Heart left ventricle (tissue), 16 donors: Measurements from ENCODE around the gene PEAK3. TPM values are rescaled to one million over a fixed set of nuclear protein-coding genes. Genes with fewer than 3 reads are reported as not detected.

Experiments
- ATAC-seq, 4 donors: fragments of 200-7000 bp; cut with Tn5 transposase; one replicate each; pipeline ENCODE4 v1.9.1; 2020 to 2022; ENCODE audit warnings: moderate library complexity in 4 of 4, mild to moderate bottlenecking in 3 of 4, moderate number of reproducible peaks in 1 of 4
- DNase-seq, 5 donors: peaks; one replicate each; pipeline ENCODE4 v3.0.0-alpha.2; 2020
- H3K27ac ChIP-seq, 12 donors: fragments of 200-600 bp; sonication (generic) in 4 of 12; one replicate each; pipeline versions ENCODE4 v1.5.0 to v1.8.0; 2016 to 2022; ENCODE audit warnings: mild to moderate bottlenecking in 2 of 12
- H3K27me3 ChIP-seq, 9 donors: fragments of 200-600 bp; sonication (generic) in 2 of 9; one replicate each; pipeline versions ENCODE4 v1.5.1 to v1.8.0; 2016 to 2022; ENCODE audit warnings: mild to moderate bottlenecking in 3 of 9
- H3K36me3 ChIP-seq, 9 donors: fragments of 200-600 bp; sonication (generic) in 2 of 9; one replicate each; pipeline versions ENCODE4 v1.5.0 to v1.8.0; 2018 to 2022; ENCODE audit warnings: mild to moderate bottlenecking in 2 of 9
- H3K4me1 ChIP-seq, 12 donors: fragments of 200-600 bp; sonication (generic) in 4 of 12; one replicate each; pipeline versions ENCODE4 v1.5.0 to v1.8.0; 2016 to 2022; ENCODE audit warnings: mild to moderate bottlenecking in 3 of 12
- H3K4me3 ChIP-seq, 12 donors: fragments of 200-600 bp; sonication (generic) in 4 of 12; one replicate each; pipeline versions ENCODE4 v1.5.0 to v1.8.0; 2017 to 2022; ENCODE audit warnings: mild to moderate bottlenecking in 9 of 12, moderate library complexity in 4 of 12
- H3K9me3 ChIP-seq, 12 donors: fragments of 200-600 bp; sonication (generic) in 4 of 12; one replicate each; pipeline versions ENCODE4 v1.5.0 to v1.8.0; 2016 to 2022; ENCODE audit warnings: mild to moderate bottlenecking in 1 of 12
- POLR2A ChIP-seq, 2 donors: fragments of 450-650 bp; IDR thresholded peaks; one replicate each; pipeline ENCODE4 v1.6.1; 2017; ENCODE audit warnings: antibody characterized with exemption in 2 of 2, mild to moderate bottlenecking in 2 of 2, moderate library complexity in 2 of 2
- WGBS, 4 donors: extraction: QIAGEN DNeasy Blood & Tissue Kit in 2 of 4; methylation state at CpG; one replicate each; pipeline versions ENCODE4 v1.1.5 to v1.1.7; 2013 to 2018; 5-methylcytosine and 5-hydroxymethylcytosine counted together
- intact Hi-C, 10 donors: fragments of 100-400 bp; cut with DNase I; formaldehyde crosslinking; loops; one replicate each; pipeline versions ENCODE4 v1.11.1 to v1.14.2; 2022
- polyA plus RNA-seq, 2 donors: library from polyadenylated mRNA; stranded (reverse); fragments of 200-250 nt; gene quantifications; one replicate each; pipeline ENCODE4 v1.2.3, GENCODE V29; 2013
- total RNA-seq, 9 donors: library from RNA; depleted of rRNA in 2 of 9; stranded (reverse); fragments of >200 nt in 2 of 9; fragmentation: NEBNext Ultra II Directional in 3 of 9; extraction: Animal tissue kit (Norgen Biotek cat#: 25700) in 3 of 9; gene quantifications; one replicate each; pipeline versions ENCODE4 v1.1.0 to v1.2.4, GENCODE V29; 2016 to 2023
- TF ChIP-seq, protein P1 (sequence below), 12 donors: fragments of 200-600 bp; sonication (generic) in 4 of 12; IDR thresholded peaks; one replicate each; pipeline versions ENCODE4 v1.5.0 to v1.8.0; 2018 to 2022; ENCODE audit warnings: antibody characterized with exemption in 12 of 12, mild to moderate bottlenecking in 5 of 12
- donor health status: ischemic (EF 13 %, LVEDD 7.1; RV severe dilation, severe dysfunction).
- donor health status: healthy with polysubstance abuse.
- donor health status: DM: no; HTN: yes; CAD: no.
- donor health status: DM: no; HTN: no; CAD: no.
- donor health status: ischemic (EF 25% LVEDD 6.9; RV normal size, moderate dysfunction).
- donor health status: ischemic (EF 25% LVEDD 5.7; RV mildly dilated, moderate dysfunction).
- donor health status: healthy.
- donor health status: DM: yes; HTN: yes; CAD: no.
- donor health status: ischemic (EF 35%, LVEDD 5.7; RV mildly dilated, moderate dysfunction).
- donor health status: nonischemic (EF 11% LVEDD 7.7; RV severe dilation, severe dysfunction).
- donor health status: DM: yes; HTN: yes; CAD: no.
- donor health status: PGD.
- donor health status: ischemic (EF 29% LVEDD 5.4; RV normal size, mild dysfunction).
- donor health status: nonischemic (EF 23%, LVEDD 6.1; RV moderate dilation, normal function).

The PEAK3 gene
- total and polyA plus RNA-seq, 11 donors: 0.11 to 1.6 (median 0.27) TPM

DNA sequence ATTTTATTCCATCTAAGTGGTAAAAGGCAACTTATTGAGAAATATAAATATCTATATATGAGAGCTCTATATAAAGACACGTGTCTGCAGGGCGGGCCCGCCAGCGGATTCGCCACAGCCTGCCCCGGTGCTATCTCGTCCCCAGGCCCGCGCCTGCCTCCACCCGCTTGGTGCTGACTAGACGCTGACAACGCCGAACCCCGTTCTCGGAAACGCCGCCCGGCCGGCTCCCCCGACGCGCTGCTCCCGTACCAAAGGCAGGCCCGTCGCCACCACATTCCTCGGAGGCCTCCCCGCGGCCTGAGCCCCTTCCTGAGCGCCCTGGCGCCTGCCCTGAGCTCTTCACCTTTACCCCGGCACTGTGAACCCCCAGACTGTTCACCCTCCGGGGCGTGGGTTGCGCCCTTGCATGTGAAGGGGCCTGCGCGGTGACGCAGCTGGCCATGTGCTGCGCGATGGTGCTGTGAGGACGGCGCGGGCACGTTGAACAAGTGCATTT lies 51.9 kb downstream of the PEAK3 start:
- Histone ChIP-seq H3K36me3 (peaks cover 0 to 80% (median 70%) of the 10 kb centered on the region in 9 donors), H3K27ac (no peak overlapping the region), H3K4me3 (no peak overlapping the region), H3K27me3 (no peaks in the 10 kb centered on the region), H3K4me1 (peaks cover 0 to 37% (median 12%) of the 10 kb centered on the region in 12 donors), H3K9me3 (no peaks in the 10 kb centered on the region)
- TF ChIP-seq, protein P1, sequence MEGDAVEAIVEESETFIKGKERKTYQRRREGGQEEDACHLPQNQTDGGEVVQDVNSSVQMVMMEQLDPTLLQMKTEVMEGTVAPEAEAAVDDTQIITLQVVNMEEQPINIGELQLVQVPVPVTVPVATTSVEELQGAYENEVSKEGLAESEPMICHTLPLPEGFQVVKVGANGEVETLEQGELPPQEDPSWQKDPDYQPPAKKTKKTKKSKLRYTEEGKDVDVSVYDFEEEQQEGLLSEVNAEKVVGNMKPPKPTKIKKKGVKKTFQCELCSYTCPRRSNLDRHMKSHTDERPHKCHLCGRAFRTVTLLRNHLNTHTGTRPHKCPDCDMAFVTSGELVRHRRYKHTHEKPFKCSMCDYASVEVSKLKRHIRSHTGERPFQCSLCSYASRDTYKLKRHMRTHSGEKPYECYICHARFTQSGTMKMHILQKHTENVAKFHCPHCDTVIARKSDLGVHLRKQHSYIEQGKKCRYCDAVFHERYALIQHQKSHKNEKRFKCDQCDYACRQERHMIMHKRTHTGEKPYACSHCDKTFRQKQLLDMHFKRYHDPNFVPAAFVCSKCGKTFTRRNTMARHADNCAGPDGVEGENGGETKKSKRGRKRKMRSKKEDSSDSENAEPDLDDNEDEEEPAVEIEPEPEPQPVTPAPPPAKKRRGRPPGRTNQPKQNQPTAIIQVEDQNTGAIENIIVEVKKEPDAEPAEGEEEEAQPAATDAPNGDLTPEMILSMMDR (IDR thresholded peaks at IDR 0.05): no peak
- no peak for TF ChIP-seq POLR2A (IDR thresholded peaks at IDR 0.05)
- intact Hi-C loops: loop anchor here in 6 of 10 donors (5.0 to 10.0 kb wide), 4 partner anchors 73 to 165 kb away; partner anchors contain the start of gene AP3D1 (in 1 of the 6)
- no peak for ATAC-seq
- DNase-seq: no peak
- WGBS, 4 donors: 90 to 93% (median 92%) methylated on average over 42 to 43 of the region's 43 CpGs

DNA sequence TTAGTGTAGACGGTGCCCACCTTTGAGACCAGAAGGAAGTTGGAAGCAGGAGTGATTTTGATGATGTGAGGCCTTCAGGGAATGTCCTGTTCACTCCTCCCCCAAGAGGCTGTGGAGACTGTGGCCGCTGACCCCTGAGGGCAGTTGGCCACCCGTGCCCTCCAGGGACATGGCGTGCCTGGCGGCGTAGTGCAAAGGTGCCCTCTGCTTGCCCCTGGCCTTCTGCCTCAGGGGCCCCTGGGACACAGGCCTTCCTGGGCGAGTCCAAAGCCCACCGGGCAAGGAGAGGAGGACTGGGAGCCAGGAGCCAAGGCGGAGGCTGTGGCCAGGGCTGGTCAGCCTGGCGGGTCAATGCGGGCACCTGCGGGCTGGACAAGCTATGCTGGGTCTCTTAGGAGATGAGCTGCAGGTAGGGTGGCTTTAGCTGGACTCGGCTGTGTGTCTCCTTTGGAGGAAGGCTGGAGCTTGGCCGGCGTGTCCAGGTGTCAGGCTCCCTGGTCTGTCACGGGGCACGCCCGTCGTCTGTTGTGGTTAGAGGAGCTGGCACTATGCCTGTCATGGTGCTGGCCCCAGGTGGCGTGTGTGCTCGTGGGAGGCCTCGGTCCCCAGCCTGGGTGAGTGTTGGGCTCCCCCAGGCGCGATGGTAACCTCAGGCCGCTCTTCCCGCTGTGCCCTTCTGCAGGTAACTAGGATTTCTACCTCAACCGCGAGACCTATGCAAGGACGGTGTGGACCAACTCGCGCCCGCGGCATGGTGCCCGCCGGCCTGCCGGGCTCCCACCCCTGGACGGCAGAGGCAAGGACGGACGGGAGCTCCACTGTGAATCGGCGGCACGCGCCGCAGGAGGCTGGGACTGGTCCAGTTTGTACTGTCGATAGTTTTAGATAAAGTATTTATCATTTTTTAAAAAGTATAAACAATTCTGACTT lies 52.6 kb downstream of the PEAK3 start:
- 93 to 94% (median 93%) methylated on average over 31 to 45 of the region's 45 CpGs for WGBS, 4 donors
- no peaks in the 10 kb centered on the region for H3K27me3 ChIP-seq
- TF ChIP-seq, protein P1 (IDR thresholded peaks at IDR 0.05): no peak
- TF ChIP-seq POLR2A (IDR thresholded peaks at IDR 0.05): no peak
- intact Hi-C loops: loop anchor here in 6 of 10 donors (5.0 to 10.0 kb wide), 5 partner anchors 37 to 165 kb away; partner anchors contain the start of gene AP3D1 (in 1 of the 6)
- peaks cover 0 to 30% (median 7%) of the 10 kb centered on the region in 12 donors for H3K4me1 ChIP-seq
- no peak overlapping the region for H3K4me3 ChIP-seq
- H3K27ac ChIP-seq: no peak overlapping the region
- H3K36me3 ChIP-seq: peaks cover 0 to 87% (median 77%) of the 10 kb centered on the region in 9 donors
- no peaks in the 10 kb centered on the region for H3K9me3 ChIP-seq
- ATAC-seq: no peak
- no peak for DNase-seq

DNA sequence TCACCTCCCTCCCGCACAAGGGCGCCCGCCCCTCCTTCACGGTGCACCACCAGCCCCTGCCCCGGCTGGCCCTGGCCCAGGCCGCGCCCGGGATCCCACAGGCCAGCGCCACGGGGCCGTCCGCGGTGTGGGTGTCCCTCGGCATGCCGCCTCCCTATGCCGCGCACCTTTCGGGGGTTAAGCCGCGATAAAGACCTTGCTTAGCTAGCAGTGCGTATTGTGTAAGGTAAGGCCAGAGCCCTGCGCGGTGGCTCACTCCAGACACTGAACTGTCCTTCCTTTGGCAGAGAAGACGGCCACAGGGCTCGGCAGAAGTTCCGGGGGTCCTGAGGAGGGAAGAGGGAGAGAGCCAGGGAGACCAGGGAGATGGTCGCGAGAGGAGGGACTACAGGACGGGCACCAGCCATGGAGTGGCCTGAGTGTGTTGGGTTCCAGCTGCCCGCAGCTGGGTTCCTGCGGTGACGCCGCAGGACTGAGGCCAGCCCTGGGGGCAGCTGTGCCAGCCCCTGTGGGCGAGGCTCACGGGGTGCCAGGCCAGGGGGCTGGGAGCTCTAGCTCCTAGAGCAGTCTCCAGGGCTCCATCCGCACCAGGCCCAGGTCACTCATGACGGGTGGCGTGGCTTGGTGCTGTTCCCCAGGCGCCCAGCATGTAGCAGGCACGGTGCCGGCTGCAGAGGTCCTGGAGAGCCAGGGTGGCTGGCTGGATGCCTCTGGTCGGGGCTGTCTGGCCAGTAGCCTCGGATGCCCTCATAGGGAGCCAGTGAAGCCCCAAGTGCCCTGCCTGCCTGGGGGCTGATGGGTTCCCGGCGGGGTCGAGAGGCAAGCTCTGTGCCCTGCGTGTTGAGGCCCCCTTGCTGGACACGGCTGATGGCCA lies 53.6 kb downstream of the PEAK3 start:
- Histone ChIP-seq H3K9me3 (no peaks in the 10 kb centered on the region), H3K27me3 (no peaks in the 10 kb centered on the region), H3K4me1 (peaks cover 0 to 20% (median 3%) of the 10 kb centered on the region in 12 donors), H3K36me3 (peaks cover 0 to 90% (median 75%) of the 10 kb centered on the region in 9 donors), H3K27ac (no peak overlapping the region), H3K4me3 (no peak overlapping the region)
- ATAC-seq (no peak), DNase-seq (no peak)
- TF ChIP-seq, protein P1 (IDR thresholded peaks at IDR 0.05): no peak
- intact Hi-C loops: loop anchor here in 1 of 10 donors (5.0 kb wide), 1 partner anchor 36 kb away; no protein-coding TSS in a partner anchor
- WGBS, 4 donors: 89 to 94% (median 93%) methylated on average over 34 to 48 of the region's 48 CpGs
